Right hindlimb (tissue), 1 donor: Measurements from ENCODE around the gene PHKG2.

Source experiments
- DNase-seq: peaks from one replicate; pipeline ENCODE4 v3.0.0-alpha.2; 2018

Gene PHKG2

DNA sequence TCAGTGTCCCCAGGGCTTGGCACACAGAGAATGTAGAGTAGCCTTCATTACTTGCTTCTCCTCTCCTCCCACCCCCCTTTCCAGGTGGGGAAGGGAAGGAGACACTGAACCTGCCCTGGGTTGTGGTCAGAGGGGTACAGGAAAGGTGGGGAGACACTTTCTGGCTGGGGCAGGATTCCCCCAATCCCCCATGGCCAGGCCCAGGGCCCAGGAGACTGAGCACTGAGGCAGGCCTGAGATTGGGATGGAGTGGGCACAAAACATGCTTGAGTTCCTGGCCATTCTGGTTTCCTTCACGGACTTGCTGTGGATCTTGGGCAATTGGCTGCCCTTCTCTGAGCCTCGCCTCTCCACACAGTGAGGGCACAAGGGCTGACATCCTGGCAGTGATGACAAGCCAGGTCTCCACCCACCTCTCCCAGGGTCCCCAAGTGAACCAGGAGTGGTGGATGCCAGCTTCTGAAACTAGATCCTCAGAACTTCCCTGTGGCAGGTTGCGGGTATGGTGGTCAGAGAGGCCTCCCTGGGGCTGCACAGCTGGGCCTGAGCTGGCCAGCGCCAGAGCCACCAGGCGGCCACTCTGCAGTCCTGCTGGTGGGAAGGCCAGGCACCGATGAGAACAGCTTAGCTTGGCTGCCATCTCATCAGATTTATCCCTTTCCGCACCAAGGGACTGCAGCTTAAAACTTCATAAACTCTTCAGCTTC, 29.5 kb downstream of the PHKG2 start:
- DNase-seq: peak; percentile 31

DNA sequence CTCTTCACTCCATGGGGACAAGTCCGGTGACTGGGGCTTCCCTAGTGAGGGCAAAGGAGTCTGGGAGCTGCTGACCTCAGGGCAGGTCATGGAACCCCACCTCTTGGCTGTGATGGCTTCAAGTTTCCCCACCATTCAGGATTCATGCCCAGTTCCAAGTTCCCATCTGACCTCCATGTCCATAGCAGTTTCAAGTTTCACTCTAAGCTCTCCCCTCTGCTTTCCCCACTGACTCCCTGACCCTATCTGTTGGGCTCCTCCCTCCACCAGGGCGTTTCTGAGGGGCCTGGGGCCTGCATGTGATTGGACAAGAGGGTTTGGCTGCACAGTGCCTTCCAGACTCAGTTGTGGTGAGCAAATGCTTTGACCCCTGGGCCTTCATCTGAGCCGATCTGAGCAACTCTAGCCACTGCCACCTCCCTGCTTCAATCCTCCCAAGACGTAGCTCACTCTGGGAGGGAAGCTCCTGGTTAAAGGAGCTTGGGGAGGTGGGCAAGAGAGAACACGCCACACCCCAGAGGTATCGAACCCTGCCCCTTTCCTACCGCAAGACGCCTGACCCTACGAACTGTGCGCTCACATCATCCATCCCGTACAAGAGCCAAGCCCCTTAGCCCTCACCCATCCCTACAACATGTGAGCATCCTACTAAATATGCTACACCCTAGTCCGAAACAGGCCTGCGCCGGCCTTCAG, 30.5 kb downstream of the PHKG2 start:
- DNase-seq: peak; percentile 25

DNA sequence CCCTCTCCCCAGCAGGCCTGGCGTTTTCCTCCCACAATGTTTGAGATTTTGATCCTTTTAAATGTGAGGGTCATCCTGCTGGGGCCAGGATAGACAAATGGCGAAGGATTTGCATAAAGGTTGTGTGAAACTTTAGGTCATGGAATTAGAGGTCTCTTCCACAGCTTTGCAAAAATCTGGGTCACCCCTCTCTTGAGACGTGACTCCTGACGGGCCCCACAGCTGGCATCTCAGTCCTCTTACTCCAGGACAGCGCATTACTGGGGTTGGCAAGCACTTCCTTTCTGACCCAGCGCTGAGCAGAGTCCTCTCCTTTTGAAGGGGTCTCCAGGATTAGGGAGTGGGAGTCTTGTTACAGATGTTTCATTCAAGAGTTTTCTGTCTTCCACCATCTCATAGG, 31.4 kb downstream of the PHKG2 start:
- no peak for DNase-seq

DNA sequence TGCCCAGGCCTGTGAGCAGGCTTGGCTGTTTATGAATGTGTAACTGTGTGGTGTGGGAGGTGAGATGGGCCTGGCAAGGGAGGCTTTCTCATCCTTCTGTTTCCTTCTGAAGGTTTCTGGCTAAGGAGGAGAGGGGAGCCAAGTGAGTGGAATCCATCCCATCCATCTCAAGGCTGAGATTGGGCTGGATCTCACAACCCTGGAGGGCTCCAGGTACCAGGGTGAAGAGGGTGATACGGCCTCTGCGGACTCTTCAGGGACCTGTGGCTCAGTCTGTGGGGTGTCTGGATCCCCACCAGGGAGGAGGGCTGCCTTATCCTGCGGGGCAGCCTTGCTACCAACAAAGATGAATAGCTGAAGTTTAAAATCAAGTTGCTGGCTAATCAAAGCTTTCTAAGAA, 31.8 kb downstream of the PHKG2 start:
- DNase-seq: peak; percentile 15

DNA sequence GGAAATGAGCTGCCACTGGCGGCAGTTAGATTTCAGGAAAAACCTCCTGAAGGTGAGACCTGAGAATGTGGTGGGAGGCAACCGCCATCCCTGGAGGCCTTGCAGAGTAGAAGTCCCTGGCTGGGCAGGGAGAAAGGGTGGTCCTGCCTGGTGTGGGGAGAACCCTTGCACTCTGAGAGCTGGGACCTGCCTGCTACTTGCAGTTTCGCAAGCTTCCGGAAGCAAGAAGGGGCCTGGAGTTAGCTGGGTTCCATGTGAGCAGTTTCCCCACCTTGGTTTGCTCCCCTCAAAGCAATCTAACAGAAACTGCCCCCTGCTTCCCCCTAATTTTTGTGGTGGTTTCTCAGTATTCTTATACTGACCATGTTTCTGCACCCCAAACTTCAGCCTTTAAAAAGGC, 32.3 kb downstream of the PHKG2 start:
- DNase-seq: no peak

DNA sequence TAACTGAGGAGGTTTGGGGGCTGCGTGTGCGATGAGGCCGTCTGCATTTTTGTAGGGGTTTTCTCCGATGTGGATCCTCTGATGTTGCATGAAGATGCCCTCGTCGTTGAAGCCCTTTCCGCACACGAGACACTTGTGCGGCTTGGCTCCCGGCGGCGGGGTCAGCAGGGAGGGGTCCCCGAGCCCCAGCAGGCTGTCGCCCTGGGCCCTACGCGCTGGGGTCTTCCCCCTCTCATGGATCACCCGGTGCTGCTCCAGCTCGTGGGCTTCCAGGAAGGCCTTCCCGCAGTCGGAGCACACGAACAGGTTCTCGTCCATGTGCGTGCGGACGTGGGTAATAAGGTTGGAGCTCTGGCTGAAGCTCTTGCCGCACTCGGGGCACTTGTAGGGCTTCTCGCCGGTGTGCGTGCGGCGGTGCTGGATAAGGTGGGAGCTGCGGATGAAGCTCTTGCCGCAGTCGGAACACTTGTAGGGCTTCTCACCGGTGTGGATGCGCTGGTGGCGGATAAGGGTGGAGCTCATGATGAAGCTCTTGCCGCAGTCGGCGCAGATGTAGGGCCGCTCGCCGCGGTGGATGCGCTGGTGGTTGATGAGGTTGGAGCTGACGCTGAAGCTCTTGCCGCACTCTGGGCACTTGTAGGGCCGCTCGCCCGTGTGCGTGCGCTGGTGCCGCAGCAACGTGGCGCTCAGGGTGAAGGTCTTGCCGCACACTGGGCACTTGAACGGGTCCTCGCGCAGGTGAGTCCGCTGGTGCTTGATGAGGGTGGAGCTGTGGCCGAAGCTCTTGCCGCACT, 34.5 kb downstream of the PHKG2 start:
- no peak for DNase-seq

DNA sequence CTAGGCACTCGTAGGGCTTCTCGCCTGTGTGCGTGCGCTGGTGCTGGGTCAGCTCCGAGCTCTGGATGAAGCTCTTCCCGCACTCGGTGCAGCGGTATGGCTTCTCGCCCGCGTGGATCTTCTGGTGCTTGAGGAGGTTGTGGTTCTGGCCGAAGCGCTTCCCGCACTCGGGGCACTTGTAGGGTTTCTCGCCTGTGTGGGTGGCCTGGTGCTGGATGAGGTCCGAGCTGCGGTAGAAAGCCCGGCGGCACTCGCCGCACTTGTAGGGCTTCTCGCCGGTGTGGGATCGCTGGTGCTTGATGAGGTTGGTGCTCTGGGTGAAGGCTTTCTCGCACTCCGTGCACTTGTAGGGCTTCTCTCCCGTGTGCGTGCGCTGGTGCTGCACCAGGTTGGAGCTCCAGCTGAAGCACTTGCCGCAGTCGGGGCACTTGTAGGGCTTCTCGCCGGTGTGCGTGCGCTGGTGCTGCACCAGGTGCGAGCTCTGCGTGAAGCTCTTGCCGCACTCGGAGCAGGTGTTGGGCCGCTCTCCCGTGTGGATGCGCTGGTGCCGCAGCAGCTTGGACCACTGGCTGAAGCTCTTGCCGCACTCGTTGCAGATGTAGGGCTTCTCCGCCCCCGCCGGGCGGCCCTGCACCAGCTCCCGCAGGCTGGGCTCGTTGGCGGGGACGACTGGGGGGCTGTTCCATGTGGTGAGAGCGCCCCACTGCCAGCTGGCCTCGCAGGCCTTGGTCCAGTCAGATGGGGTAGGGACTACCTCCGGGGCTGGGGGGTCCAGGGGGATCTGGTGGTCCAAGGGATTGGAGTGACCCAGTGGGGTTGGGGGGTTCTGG, 35.3 kb downstream of the PHKG2 start:
- DNase-seq: peak; percentile 25

DNA sequence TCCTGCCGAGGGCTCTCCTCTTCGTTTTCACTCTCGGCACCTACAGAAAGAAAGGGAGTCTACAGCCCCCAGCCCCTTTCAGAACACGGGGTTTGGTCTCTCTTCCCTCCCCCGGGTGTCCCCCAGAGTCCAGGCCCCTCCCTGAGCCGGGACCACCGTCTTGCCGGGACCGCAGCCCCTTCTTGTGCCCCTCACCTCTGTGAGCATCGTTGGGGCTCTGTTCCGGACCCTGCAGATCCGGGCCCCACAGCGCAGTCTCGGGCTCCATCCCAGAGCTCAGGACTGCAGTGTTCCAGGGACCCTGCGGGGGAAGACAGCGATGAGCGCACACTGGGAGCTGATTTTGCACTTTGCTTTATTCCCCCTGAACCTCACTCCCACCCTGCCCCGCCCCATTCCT, 36.0 kb downstream of the PHKG2 start:
- DNase-seq: no peak

DNA sequence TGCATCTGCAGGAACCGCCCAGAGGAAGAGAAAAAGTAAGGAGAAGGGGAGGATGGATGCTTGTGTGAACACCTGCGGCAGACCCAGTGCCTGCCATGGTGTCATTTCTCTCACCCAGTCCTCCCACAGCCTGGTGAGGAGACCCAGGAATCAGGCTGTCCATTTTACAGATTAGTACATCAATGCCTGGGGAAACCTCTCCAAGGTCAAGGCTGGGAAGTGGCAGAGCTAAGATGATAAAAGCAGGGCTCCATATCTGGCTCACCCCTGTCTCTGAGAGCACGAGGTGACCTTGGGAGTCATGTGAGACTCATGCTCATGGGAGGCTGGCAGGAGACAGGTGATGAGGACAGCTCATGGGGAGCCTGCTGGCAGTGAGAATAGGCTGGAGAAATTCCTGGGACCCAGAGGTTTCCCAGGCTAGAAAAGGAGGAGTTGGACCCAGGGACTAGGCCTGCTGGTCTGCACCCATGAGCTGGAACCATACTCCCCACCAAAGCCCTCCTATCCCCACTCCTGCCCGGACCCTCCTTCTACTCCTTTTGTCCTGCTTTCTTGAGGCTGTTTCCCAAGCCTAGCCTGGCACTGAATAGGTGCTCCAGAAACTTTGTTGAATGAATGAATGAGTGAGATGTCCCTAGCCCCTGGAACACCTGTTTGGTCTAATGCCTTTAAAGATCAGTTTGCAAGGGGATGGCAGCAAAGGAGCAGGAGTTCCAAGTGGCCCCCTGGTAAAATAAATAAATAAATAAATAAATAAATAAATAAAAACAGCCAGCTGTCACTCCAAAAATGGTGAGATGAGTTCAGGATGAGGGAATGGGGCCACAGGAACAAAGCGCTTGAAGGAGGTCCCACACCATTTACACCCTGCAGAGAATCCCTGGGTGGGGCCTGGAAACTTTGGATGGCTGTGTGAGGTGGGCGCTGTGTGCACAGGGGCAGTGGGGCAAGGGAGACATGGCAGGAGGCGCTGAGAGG, 37.2 kb downstream of the PHKG2 start:
- DNase-seq: no peak

DNA sequence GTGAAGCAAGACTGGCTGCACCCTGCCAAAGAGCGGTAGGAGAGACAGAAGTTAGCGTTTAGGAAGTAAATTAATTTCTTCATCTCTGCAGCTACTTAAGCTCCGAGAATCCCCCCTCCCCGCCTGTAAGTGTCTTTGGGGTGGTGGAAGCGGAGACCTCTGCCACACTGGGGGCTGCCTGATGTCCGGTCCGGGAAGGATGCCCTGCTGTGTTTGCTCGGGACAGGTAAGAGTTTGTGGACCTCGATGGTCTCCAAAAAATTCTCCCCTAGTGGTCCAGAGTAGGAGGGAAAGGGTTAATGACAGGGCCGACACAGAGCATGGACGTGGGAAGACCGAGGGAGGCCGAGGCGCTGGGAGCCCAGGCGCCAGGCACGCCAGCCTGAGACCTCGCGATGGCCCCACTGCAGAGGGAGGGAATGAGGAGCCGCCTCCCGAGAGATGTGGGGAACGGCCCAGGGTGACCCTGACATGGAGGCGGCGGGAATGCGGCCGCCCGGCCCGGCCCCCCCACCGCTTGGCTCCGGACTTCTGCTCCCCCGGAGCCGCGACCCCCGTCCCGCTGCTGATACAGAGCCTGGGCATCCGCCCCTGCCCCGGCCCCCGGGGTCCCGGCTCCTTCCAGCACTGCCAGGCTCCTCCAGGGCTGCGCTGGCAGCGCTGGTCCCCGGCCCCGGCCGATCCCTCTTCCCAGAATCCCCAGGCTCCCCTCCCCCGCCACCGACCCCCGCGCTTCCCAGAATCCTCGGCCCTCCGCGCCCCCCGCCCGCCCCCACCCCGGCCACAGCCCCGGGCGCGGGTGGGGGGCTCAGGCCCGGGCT, 38.1 kb downstream of the PHKG2 start:
- peak; percentile 67 for DNase-seq

DNA sequence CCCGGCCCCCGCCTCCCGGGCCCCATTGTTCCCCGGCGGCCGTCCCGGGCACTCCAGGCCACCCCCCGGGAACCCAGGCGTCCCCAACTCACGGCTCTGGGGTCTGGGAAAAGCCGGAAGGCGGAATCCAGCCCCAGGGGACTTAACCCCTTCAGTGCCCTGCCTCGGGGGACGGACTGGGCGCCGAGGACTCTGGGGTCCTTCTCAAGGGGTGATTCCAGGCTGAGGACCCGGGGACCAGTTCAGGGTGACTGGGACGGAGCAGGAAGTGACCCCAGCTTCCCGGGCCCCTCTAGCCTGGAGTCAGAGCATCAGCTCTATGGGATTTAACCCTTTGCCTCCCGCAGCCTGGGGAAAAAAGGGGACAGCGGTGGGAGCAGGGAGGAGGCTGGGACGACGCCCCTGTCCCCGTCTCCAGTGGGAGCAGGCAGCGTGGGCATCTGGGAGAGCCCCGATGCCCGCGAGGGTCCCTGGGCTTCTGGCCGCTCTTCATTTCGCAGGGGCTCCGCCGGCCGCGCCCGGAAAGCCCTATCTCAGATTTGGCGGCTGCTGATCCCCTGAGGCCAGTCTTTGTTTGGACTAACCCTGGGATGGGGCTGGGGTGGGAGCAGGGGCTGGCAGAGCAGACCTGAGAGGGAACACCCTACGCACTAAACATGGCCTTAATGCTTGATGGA, 38.8 kb downstream of the PHKG2 start, which contains the start of gene ZNF629:
Gene ZNF629 (minus strand): TSS at position 270 of the 677 bp plus-strand sequence. CDS start 2,723 bp downstream, outside the sequence.
- DNase-seq: peak; percentile 84

DNA sequence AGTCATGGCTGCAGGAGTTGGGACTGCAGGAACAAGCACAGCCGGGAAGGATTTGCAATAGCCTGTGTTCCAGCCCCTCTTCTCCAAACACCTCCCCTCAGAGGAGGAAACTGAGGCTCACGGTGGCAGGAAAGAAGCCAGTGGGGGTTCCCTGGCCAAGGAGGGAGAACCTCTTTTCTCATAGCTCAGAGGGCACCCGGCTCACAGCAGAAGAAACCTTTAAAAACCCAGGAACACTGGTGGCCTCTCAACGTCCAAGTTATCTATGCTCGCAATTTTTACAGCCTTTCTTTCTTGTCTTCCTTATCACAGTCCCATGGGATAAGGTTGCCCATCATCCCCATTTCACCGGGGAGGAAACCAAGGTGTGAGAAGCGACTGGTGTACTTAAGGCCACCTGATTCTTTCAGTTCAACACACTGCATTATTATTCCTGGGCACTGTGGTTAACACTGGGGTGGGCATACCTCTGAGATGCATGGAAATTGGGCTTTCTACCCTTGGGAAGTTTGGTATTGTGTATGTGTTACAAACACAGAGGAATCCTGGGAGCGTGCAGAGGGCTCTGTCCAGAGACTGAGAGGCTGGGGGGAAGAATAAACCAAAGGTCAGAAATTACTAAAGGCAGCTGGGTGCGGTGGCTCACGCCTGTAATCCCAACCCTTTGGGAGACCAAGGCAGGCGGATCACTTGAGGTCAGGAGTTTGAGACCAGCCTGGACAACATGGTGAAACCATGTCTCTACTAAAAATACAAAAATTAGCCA, 39.6 kb downstream of the PHKG2 start:
- no peak for DNase-seq

DNA sequence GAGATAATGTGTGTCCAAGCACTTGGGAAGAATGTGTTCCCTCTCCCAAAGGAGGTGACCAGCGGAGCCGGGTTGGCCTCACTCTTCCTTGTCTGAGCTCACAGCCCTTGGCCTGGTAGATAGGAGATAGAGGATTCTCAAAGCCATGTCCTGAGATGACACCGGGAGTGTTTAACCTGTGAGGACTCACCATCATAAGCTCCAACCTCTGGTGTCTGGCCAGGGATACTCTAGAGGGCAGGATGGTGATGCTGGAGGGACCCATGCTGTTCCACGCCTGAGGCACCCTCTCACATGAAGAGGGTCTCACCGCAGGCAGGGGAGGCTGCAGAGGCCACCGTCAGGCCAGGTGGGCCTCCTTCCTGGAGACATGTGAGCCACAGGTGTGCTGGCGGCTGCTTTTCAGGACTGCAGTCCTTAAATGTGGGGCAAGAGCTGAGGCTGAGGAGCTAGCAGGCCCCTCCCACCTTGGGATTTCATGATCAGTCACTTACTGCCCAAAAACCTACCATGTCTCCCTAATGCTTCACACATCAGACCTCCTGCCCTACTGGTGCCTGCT, 45.4 kb downstream of the PHKG2 start:
- no peak for DNase-seq

DNA sequence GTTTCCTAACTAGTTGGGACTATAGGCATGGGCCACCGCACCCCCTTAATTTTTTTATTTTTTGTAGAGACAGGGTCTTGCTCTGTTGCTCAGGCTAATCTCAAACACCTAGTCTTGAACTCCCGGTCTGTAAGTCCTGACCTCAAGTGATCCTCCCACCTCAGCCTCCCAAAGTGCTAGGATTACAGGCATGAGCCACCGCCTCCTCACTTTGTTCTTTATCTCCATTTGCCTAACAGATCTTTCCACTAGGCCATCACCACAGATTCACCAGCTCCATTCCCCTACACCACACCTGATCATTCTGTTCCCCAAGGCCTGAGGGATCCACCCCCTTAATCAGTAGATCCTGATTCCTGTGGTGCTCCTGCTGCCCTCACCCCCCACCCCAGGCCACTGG, 46.4 kb downstream of the PHKG2 start:
- DNase-seq: no peak

DNA sequence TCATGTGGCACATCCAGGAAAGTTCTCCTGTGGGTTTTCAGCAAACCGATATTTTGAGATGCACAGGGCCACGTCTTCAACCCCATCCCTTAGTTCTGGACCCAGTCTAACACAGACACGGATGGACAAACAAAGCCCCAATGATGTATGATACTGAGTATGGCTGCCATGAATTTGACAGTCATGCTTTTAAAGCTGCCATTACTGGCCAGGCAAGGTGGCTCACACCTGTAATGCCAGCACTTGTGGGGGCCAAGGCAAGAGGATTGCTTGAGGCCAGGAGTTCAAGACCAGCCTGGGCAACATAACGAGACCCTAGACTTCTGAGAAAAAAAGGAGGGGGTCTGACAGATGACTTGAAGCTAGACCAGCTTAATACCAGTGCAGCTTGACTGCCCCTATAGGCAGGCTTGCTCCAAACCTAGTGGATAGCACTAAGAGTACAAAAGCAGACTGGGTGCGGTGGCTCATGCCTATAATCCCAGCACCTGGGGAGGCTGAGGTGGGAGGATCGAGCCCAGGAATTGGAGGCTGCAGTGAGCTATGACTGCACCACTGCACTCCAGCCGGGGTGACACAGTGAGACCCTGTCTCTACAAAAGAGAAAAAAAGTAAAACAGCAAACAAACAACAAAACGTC, 49.6 kb downstream of the PHKG2 start:
- no peak for DNase-seq
